Sigmoid colon (tissue), 7 donors: ENCODE measurements around the gene NHEJ1. TPM values are rescaled to one million over a fixed set of nuclear protein-coding genes. Genes with fewer than 3 reads are reported as not detected.

Source experiments
- DNase-seq: peaks from one replicate; pipeline ENCODE4 v3.0.0-alpha.2; 2019
- H3K27ac ChIP-seq, 4 donors: fragments of 200-600 bp; sonication (generic); one replicate each; pipeline ENCODE4 v1.5.1; 2016 to 2019; ENCODE audit warnings: mild to moderate bottlenecking in 1 of 4
- H3K27me3 ChIP-seq, 3 donors: fragments of 200-600 bp; sonication (generic); one replicate each; pipeline ENCODE4 v1.5.1; 2019; ENCODE audit warnings: mild to moderate bottlenecking in 1 of 3
- H3K36me3 ChIP-seq, 4 donors: fragments of 200-600 bp; sonication (generic); one replicate each; pipeline ENCODE4 v1.5.1; 2016 to 2019
- H3K4me1 ChIP-seq, 4 donors: fragments of 200-600 bp; sonication (generic); one replicate each; pipeline ENCODE4 v1.5.1; 2017 to 2019
- H3K4me3 ChIP-seq, 4 donors: fragments of 200-600 bp; sonication (generic); one replicate each; pipeline ENCODE4 v1.5.1; 2017 to 2019; ENCODE audit warnings: mild to moderate bottlenecking in 2 of 4, moderate library complexity in 1 of 4
- H3K9me3 ChIP-seq, 4 donors: fragments of 200-600 bp in 3 of 4; sonication (generic) in 3 of 4; one replicate each; pipeline versions ENCODE4 v1.5.1 to v1.6.1; 2013 to 2019
- EP300 ChIP-seq, 4 donors: sonication (generic); formaldehyde crosslinking; IDR thresholded peaks; one replicate each; pipeline ENCODE4 v1.6.1; 2017; ENCODE audit warnings: antibody characterized with exemption in 4 of 4
- POLR2A ChIP-seq, 2 donors: fragments of 450-650 bp; IDR thresholded peaks; one replicate each; pipeline ENCODE4 v1.6.1; 2016; ENCODE audit warnings: antibody characterized with exemption in 2 of 2, mild to moderate bottlenecking in 2 of 2, moderate library complexity in 2 of 2
- POLR2AphosphoS5 ChIP-seq, 4 donors: sonication (generic); formaldehyde crosslinking; IDR thresholded peaks; one replicate each; pipeline ENCODE4 v1.6.1; 2017; ENCODE audit warnings: antibody characterized with exemption in 4 of 4
- WGBS, 2 donors: extraction: QIAGEN DNeasy Blood & Tissue Kit; methylation state at CpG; one replicate each; pipeline ENCODE4 v1.1.7; 2013; 5-methylcytosine and 5-hydroxymethylcytosine counted together
- intact Hi-C: fragments of 100-400 bp; cut with DNase I; formaldehyde crosslinking; loops from one replicate; pipeline ENCODE4 v1.15.1; 2023
- polyA plus RNA-seq, 3 donors: library from polyadenylated mRNA; stranded (reverse); fragments of 200-250 nt; gene quantifications; one replicate each; pipeline ENCODE4 v1.2.3, GENCODE V29; 2013
- total RNA-seq, 4 donors: library from RNA; depleted of rRNA; stranded (reverse); fragments of >200 nt; gene quantifications; one replicate each; pipeline ENCODE4 v1.1.0, GENCODE V29; 2016
- TF ChIP-seq, protein P1 (sequence below), 4 experiments: fragments of 450-650 bp in 3 of 4; fragments of 200-600 bp in 1 of 4; IDR thresholded peaks; one replicate each; pipeline ENCODE4 v1.5.1; 2016 to 2019; ENCODE audit warnings: antibody characterized with exemption in 4 of 4, mild to moderate bottlenecking in 3 of 4, moderate library complexity in 2 of 4
- donor health status: healthy with polysubstance abuse.
- donor health status: Bipolar disorder and iron deficiency.
- donor health status: healthy.

The NHEJ1 gene
- total and polyA plus RNA-seq, 7 donors, result 15.1 to 60.1 (median 22.5) TPM

DNA sequence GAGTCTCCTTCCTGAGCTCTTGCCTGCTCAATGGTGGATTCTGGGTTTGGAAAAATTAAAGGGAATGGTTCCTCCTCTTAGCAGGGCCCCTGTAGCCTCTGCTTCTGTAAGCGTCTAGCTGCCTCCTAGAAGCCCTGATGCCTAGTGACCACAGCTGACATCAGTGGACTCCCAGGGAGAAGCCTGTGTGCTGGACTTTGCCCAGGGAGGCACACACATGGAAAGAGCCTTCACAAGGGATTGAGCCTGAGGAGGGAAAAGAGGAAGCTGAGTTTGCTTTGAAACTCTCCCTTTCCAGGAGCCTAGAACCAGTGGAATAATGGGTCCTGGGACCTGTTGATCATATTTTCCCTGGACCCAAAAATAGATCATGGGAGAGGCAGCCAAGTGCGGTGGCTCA lies 117.9 kb downstream of the NHEJ1 start:
- 55 to 73% methylated on average over 2 of the region's 2 CpGs for WGBS, 2 donors

DNA sequence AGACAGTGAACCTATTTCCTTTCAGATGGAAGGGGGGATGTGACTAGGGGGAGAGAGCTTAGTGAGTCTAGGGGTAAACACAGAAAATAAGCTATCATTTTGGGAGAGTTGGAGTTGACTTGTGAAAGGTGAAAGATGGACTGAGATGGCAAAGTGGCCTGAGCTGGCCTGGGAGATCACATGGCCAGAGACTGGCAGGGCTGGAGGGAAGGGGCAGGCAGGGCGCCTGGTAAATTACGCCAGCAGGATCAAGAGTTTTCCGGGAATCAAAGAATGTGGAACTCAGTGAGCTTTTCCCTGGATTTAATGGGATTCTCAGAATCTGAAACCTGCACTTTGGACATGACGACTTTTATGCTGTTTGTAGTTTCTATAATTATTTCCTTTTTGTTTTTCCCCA lies 118.5 kb downstream of the NHEJ1 start:
- Histone ChIP-seq H3K27ac (no peak overlapping the region), H3K36me3 (no peaks in the 10 kb centered on the region), H3K27me3 (peaks cover 12 to 87% (median 34%) of the 10 kb centered on the region in 3 donors), H3K4me1 (peaks cover 0 to 8% (median 0%) of the 10 kb centered on the region in 4 donors), H3K4me3 (no peak overlapping the region), H3K9me3 (no peaks in the 10 kb centered on the region)
- 85 to 87% methylated on average over 4 of the region's 4 CpGs for WGBS, 2 donors
- DNase-seq, result no peak
- intact Hi-C loops, result no loop called here
- TF ChIP-seq, protein P1, sequence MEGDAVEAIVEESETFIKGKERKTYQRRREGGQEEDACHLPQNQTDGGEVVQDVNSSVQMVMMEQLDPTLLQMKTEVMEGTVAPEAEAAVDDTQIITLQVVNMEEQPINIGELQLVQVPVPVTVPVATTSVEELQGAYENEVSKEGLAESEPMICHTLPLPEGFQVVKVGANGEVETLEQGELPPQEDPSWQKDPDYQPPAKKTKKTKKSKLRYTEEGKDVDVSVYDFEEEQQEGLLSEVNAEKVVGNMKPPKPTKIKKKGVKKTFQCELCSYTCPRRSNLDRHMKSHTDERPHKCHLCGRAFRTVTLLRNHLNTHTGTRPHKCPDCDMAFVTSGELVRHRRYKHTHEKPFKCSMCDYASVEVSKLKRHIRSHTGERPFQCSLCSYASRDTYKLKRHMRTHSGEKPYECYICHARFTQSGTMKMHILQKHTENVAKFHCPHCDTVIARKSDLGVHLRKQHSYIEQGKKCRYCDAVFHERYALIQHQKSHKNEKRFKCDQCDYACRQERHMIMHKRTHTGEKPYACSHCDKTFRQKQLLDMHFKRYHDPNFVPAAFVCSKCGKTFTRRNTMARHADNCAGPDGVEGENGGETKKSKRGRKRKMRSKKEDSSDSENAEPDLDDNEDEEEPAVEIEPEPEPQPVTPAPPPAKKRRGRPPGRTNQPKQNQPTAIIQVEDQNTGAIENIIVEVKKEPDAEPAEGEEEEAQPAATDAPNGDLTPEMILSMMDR (IDR thresholded peaks at IDR 0.05), result no peak
- no peak for TF ChIP-seq EP300 (IDR thresholded peaks at IDR 0.05)
- no peak for TF ChIP-seq POLR2A (IDR thresholded peaks at IDR 0.05)
- TF ChIP-seq POLR2AphosphoS5 (IDR thresholded peaks at IDR 0.05), result no peak

More for the DNA sequence above, 117.9 kb downstream of the NHEJ1 start:
- Histone ChIP-seq H3K27ac (no peak overlapping the region), H3K36me3 (no peaks in the 10 kb centered on the region), H3K9me3 (no peaks in the 10 kb centered on the region), H3K27me3 (peaks cover 12 to 81% (median 34%) of the 10 kb centered on the region in 3 donors), H3K4me3 (no peak overlapping the region), H3K4me1 (peaks cover 0 to 8% (median 0%) of the 10 kb centered on the region in 4 donors)
- no peak for TF ChIP-seq EP300 (IDR thresholded peaks at IDR 0.05)
- intact Hi-C loops, result no loop called here
- no peak for DNase-seq

DNA sequence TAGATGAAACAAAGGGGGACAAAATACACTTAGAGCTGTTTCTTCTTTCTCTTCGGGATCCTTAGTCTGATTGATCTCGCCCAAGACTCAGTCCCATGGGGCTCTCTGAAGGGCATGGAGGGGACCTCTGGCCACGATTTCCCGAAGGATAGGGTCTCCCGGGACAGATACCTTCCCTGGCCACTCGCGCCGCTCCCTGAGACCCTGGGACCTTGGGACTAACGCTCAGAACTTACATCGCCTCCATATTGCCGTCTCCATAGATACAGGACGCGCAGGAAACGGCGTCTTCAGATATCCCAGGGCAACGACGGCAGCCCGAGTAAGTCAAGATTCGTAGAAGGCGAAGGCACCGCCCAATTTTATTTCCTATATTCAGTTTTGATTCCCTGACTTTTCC lies 119.4 kb downstream of the NHEJ1 start, which contains the start of gene CFAP65:
CFAP65 (minus strand) TSS at position 265 of the 400 bp plus-strand sequence. CDS start 2,468 bp downstream, outside the sequence.
- DNase-seq, result no peak
- WGBS, 2 donors, result 2 to 3% methylated on average over 21 of the region's 21 CpGs
- Histone ChIP-seq H3K36me3 (no peaks in the 10 kb centered on the region), H3K4me1 (peaks cover 0 to 8% (median 0%) of the 10 kb centered on the region in 4 donors), H3K4me3 (no peak within 1 kb of the TSS), H3K27ac (no peak within 1 kb of the TSS), H3K27me3 (peaks cover 12 to 88% (median 34%) of the 10 kb centered on the region in 3 donors), H3K9me3 (no peaks in the 10 kb centered on the region)
- no peak for TF ChIP-seq POLR2AphosphoS5 (IDR thresholded peaks at IDR 0.05)
- TF ChIP-seq, protein P1 (IDR thresholded peaks at IDR 0.05), result no peak
- TF ChIP-seq POLR2A (IDR thresholded peaks at IDR 0.05), result no peak
- TF ChIP-seq EP300 (IDR thresholded peaks at IDR 0.05), result no peak
- intact Hi-C loops, result no loop called here

DNA sequence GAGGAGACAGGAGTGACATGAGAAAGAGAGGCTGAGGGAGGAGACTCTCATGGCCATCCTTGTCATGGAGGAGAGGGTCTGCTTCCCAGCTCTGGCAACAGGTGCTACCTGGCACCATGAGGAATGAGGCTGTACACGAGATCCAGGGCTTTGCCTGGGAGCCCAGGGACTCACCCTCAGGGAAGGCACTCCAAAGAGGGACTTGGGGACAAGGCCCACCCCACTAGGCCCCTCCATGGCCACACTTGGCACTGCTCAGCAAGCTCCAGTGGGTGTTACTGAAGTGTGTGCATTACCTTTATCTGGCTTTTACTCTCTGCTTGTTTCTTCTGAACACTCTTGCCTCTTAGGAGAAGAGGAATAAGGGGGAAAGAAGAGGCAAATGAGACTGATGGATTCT lies 122.0 kb downstream of the NHEJ1 start:
- Histone ChIP-seq H3K4me1 (peaks cover 0 to 8% (median 0%) of the 10 kb centered on the region in 4 donors), H3K36me3 (no peaks in the 10 kb centered on the region), H3K27me3 (peaks cover 12 to 65% (median 31%) of the 10 kb centered on the region in 3 donors), H3K9me3 (no peaks in the 10 kb centered on the region), H3K4me3 (no peak overlapping the region), H3K27ac (no peak overlapping the region)
- DNase-seq, result no peak
- TF ChIP-seq POLR2AphosphoS5 (IDR thresholded peaks at IDR 0.05) (no peak), POLR2A (IDR thresholded peaks at IDR 0.05) (no peak), EP300 (IDR thresholded peaks at IDR 0.05) (no peak)
- TF ChIP-seq, protein P1 (IDR thresholded peaks at IDR 0.05), result no peak
- intact Hi-C loops, result no loop called here
- 22 to 24% methylated on average over 1 of the region's 1 CpG for WGBS, 2 donors

DNA sequence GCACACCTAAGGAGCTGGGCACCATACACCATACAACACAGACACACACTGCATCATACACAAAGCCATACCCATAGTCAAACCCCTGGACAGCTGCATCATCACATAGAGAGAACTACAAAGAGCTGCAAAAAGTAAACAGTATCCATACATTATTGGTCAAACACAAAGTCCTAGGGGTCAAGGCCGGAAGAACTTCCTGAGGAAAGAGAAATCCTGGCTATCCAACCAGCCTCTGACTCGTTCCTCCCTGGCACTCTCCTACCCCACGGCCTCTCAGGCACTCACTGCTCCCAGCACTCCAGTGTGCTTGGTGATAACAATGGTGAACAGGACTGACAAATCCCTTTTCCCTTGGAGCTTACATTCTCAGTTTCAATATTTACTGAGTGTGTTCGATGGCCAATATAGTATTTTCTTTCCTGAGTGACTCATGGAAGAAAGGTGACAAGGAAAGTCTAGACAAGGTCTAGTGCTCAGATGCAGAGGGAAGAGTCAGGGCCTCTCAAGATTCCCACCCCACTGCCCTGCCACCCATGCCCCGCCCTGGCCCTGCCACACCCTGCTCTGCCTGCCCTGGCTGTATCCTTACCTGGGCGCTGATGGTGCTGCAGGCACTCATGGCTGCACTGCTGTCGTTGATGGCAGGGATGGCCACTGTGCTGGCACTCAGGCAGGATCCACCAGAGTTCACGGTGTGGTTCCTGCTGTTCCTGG lies 122.7 kb downstream of the NHEJ1 start:
- H3K4me3 ChIP-seq, result no peak overlapping the region
- H3K9me3 ChIP-seq, result no peaks in the 10 kb centered on the region
- DNase-seq, result no peak
- H3K27ac ChIP-seq, result no peak overlapping the region
- WGBS, 2 donors, result 22 to 51% methylated on average over 8 of the region's 8 CpGs
- peaks cover 0 to 8% (median 0%) of the 10 kb centered on the region in 4 donors for H3K4me1 ChIP-seq
- H3K27me3 ChIP-seq, result peaks cover 12 to 63% (median 27%) of the 10 kb centered on the region in 3 donors
- TF ChIP-seq POLR2A (IDR thresholded peaks at IDR 0.05) (no peak), EP300 (IDR thresholded peaks at IDR 0.05) (no peak), POLR2AphosphoS5 (IDR thresholded peaks at IDR 0.05) (no peak)
- TF ChIP-seq, protein P1 (IDR thresholded peaks at IDR 0.05), result no peak
- intact Hi-C loops, result no loop called here
- H3K36me3 ChIP-seq, result no peaks in the 10 kb centered on the region
